Adipose tissue (tissue), 3 donors: Measurements from ENCODE around the gene TPST1. TPM values are rescaled to one million over a fixed set of nuclear protein-coding genes. Genes with fewer than 3 reads are reported as not detected.

ENCODE experiments used
- H3K27ac ChIP-seq: one replicate; pipeline ENCODE4 v1.5.1; 2013; ENCODE audit warnings: low read depth, low read length
- whole genome bisulfite sequencing, 3 donors: extraction: QIAGEN DNeasy Blood & Tissue Kit; methylation state at CpG; one replicate each; pipeline ENCODE4 v1.1.7; 2013; 5-methylcytosine and 5-hydroxymethylcytosine counted together
- polyA plus RNA-seq, 3 donors: library from polyadenylated mRNA; stranded (reverse); fragments of 200-250 nt; gene quantifications; one replicate each; pipeline ENCODE4 v1.2.3, GENCODE V29; 2013
- donor health status: healthy with polysubstance abuse.
- donor health status: Bipolar disorder and iron deficiency.
- donor health status: healthy.

Gene TPST1
- polyA plus RNA-seq, 3 donors = 4.6 to 16.4 (median 11.8) TPM

- WGBS, 3 donors = 89 to 98% (median 90%) methylated on average over 7 to 8 of the region's 8 CpGs
- H3K27ac ChIP-seq = no peak overlapping the region
These were observed 19.4 kb upstream of the TPST1 start for GRCh38 chr7:66185680-66186187.

GRCh38 chr7:66186991-66187390 lies 18.1 kb upstream of the TPST1 start:
- H3K27ac ChIP-seq = no peak overlapping the region
- 93 to 95% (median 93%) methylated on average over 4 of the region's 4 CpGs for WGBS, 3 donors

GRCh38 chr7:66187905-66188304 lies 17.2 kb upstream of the TPST1 start:
- H3K27ac ChIP-seq = no peak overlapping the region
- 23 to 46% (median 31%) methylated on average over 1 of the region's 1 CpG for WGBS, 3 donors

GRCh38 chr7:66188645-66189044 lies 16.5 kb upstream of the TPST1 start:
- WGBS, 3 donors = 87 to 98% (median 94%) methylated on average over 2 of the region's 2 CpGs
- H3K27ac ChIP-seq = no peak overlapping the region

- 80 to 88% (median 86%) methylated on average over 7 of the region's 7 CpGs for WGBS, 3 donors
- no peak overlapping the region for H3K27ac ChIP-seq
These were observed 15.2 kb upstream of the TPST1 start for GRCh38 chr7:66189695-66190503.

GRCh38 chr7:66190504-66190857 lies 14.7 kb upstream of the TPST1 start:
- WGBS, 3 donors = 57 to 75% (median 71%) methylated on average over 5 of the region's 5 CpGs
- H3K27ac ChIP-seq = no peak overlapping the region

- no peak overlapping the region for H3K27ac ChIP-seq
- WGBS, 3 donors = 58 to 74% (median 69%) methylated on average over 6 of the region's 6 CpGs
These were observed 11.9 kb upstream of the TPST1 start for GRCh38 chr7:66193146-66193725.

- H3K27ac ChIP-seq = no peak overlapping the region
- WGBS, 3 donors = 55 to 82% (median 60%) methylated on average over 2 of the region's 2 CpGs
These were observed 6.7 kb upstream of the TPST1 start for GRCh38 chr7:66198469-66198868.

- H3K27ac ChIP-seq = no peak overlapping the region
- WGBS, 3 donors = 83 to 89% (median 88%) methylated on average over 4 of the region's 4 CpGs
These were observed 6.2 kb upstream of the TPST1 start for GRCh38 chr7:66198956-66199355.

- 47 to 62% (median 48%) methylated on average over 8 of the region's 8 CpGs for WGBS, 3 donors
- no peak overlapping the region for H3K27ac ChIP-seq
These were observed 2.7 kb upstream of the TPST1 start for GRCh38 chr7:66202441-66202840.

- WGBS, 3 donors = 5 to 8% (median 7%) methylated on average over 18 to 22 of the region's 22 CpGs
- no peak overlapping the region for H3K27ac ChIP-seq
These were observed 582 bp downstream of the TPST1 start for GRCh38 chr7:66205741-66206090.

GRCh38 chr7:66206119-66206933 lies 1.2 kb downstream of the TPST1 start:
- WGBS, 3 donors = 32 to 51% (median 50%) methylated on average over 11 to 12 of the region's 12 CpGs
- no peak overlapping the region for H3K27ac ChIP-seq

GRCh38 chr7:66206934-66207240 lies 1.8 kb downstream of the TPST1 start:
- 15 to 19% (median 16%) methylated on average over 5 of the region's 5 CpGs for WGBS, 3 donors
- no peak overlapping the region for H3K27ac ChIP-seq

- H3K27ac ChIP-seq = no peak overlapping the region
- WGBS, 3 donors = 24 to 70% (median 27%) methylated on average over 3 of the region's 3 CpGs
These were observed 2.4 kb downstream of the TPST1 start for GRCh38 chr7:66207540-66207939.

- WGBS, 3 donors = 71 to 90% (median 77%) methylated on average over 5 of the region's 5 CpGs
- H3K27ac ChIP-seq = no peak overlapping the region
These were observed 6.3 kb downstream of the TPST1 start for GRCh38 chr7:66211429-66211828.

- no peak overlapping the region for H3K27ac ChIP-seq
- WGBS, 3 donors = 87 to 99% (median 90%) methylated on average over 6 of the region's 6 CpGs
These were observed 8.5 kb downstream of the TPST1 start for GRCh38 chr7:66213637-66214036.

GRCh38 chr7:66216687-66217086 lies 11.6 kb downstream of the TPST1 start:
- no peak overlapping the region for H3K27ac ChIP-seq
- 96 to 98% (median 96%) methylated on average over 4 of the region's 4 CpGs for WGBS, 3 donors

- H3K27ac ChIP-seq = no peak overlapping the region
- WGBS, 3 donors = 76 to 93% (median 85%) methylated on average over 1 of the region's 1 CpG
These were observed 14.7 kb downstream of the TPST1 start for GRCh38 chr7:66219805-66220204.

GRCh38 chr7:66221442-66221841 lies 16.3 kb downstream of the TPST1 start:
- WGBS, 3 donors = 67 to 74% (median 73%) methylated on average over 3 of the region's 3 CpGs
- H3K27ac ChIP-seq = no peak overlapping the region
